ENCODE results near the gene RBM8A. TPM values are rescaled to one million over a fixed set of nuclear protein-coding genes. Genes with fewer than 3 reads are reported as not detected.
"Not testable (repeated sequence)": the region's sequence is repeated elsewhere in the genome, so short reads cannot be mapped to it uniquely, and the experiment has no call there.

RBM8A gene
- total and polyA plus RNA-seq, 7 donors, result 77.8 to 138 (median 97.9) TPM

- TF ChIP-seq POLR2A (IDR thresholded peaks at IDR 0.05) (no peak), POLR2AphosphoS5 (IDR thresholded peaks at IDR 0.05) (no peak), CTCF (IDR thresholded peaks at IDR 0.05) (no peak), EP300 (IDR thresholded peaks at IDR 0.05) (no peak)
- no peaks in the 10 kb centered on the region for H3K27me3 ChIP-seq
- H3K27ac ChIP-seq, result no peak overlapping the region
- intact Hi-C loops (cut with DNase I), result loop anchor here (2.0 kb wide), 1 partner anchor 15 kb away; no protein-coding TSS in a partner anchor
- H3K4me1 ChIP-seq, result no peaks in the 10 kb centered on the region
- peaks cover 13 to 86% (median 18%) of the 10 kb centered on the region in 4 donors for H3K36me3 ChIP-seq
- no peak overlapping the region for H3K4me3 ChIP-seq
- DNase-seq, result no peak
- no peaks in the 10 kb centered on the region for H3K9me3 ChIP-seq
Observed at GRCh38 chr1:145935708-145936107, 8.4 kb upstream of the RBM8A start.

DNA sequence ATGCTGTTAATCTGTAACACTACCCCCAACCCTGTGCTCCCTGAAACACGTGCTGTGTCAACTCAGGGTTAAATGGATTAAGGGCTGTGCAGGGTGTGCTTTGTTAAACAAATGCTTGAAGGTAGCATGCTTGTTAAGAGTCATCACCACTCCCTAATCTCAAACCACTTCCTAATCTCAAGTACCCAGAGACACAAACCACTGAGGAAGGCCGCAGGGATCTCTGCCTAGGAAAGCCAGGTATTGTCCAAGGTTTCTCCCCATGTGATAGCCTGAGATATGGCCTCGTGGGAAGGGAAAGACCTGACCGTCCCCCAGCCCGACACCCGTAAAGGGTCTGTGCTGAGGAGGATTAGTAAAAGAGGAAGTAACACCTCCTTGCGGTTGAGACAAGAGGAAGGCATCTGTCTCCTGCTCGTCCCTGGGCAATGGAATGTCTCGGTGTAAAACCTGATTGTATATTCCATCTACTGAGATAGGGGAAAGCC lies 5.3 kb upstream of the RBM8A start:
- intact Hi-C loops (cut with DNase I), result not testable (repeated sequence)
- WGBS, 2 donors, result 30 to 67% methylated on average over 9 of the region's 9 CpGs

DNA sequence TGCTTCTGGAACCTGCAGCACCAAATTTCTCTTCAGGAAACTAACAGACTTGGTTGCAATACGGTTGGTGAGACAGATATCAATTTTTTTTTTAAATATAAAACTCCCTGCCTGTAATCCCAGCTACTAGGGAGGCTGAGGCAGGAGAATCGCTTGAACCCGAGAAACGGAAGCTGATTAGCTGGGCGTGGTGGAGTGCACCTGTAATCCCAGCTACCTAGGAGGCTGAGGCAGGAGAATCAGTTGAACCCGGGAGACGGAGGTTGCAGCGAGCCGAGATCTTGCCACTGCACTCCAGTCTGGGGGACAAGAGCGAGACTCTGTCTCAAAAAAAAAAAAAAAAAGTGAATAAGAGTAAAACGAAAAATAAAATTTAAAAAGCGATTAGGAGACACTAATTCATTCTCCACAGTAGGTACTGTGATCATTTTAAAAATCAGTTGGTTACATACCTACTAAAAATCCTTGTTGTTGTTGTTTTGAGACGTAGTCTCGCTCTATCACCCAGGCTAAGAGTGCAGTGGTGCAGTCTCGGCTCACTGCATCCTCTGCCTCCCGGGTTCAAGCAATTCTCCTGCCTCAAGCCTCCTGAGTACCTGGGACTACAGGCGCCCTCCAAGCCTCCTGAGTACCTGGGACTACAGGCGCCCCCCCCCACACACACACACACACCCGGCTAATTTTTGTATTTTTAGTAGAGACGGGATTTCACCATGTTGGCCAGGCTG lies 796 bp upstream of the RBM8A start:
- H3K27me3 ChIP-seq, result no peaks in the 10 kb centered on the region
- H3K4me3 ChIP-seq, result peak overlapping the region; percentile 58 to 70 (median 66)
- intact Hi-C loops (cut with DNase I), result loop anchor here (2.0 kb wide), 1 partner anchor 33 kb away; no protein-coding TSS in a partner anchor
- peaks cover 0 to 20% (median 19%) of the 10 kb centered on the region in 4 donors for H3K4me1 ChIP-seq
- no peak for DNase-seq
- no peaks in the 10 kb centered on the region for H3K9me3 ChIP-seq
- peak overlapping the region; percentile 90 to 93 (median 92) for H3K27ac ChIP-seq
- no peak for TF ChIP-seq POLR2A (IDR thresholded peaks at IDR 0.05)
- TF ChIP-seq EP300 (IDR thresholded peaks at IDR 0.05), result no peak
- no peak for TF ChIP-seq CTCF (IDR thresholded peaks at IDR 0.05)
- no peak for TF ChIP-seq POLR2AphosphoS5 (IDR thresholded peaks at IDR 0.05)
- 54 to 60% methylated on average over 20 of the region's 20 CpGs for WGBS, 2 donors
- H3K36me3 ChIP-seq, result peaks cover 0 to 39% (median 0%) of the 10 kb centered on the region in 4 donors

More for the DNA sequence above, 5.3 kb upstream of the RBM8A start:
- DNase-seq, H3K4me1 ChIP-seq, H3K9me3 ChIP-seq, H3K4me3 ChIP-seq, H3K27ac ChIP-seq, H3K27me3 ChIP-seq: not testable (repeated sequence)
- peaks cover 11 to 65% (median 17%) of the 10 kb centered on the region in 4 donors for H3K36me3 ChIP-seq

DNA sequence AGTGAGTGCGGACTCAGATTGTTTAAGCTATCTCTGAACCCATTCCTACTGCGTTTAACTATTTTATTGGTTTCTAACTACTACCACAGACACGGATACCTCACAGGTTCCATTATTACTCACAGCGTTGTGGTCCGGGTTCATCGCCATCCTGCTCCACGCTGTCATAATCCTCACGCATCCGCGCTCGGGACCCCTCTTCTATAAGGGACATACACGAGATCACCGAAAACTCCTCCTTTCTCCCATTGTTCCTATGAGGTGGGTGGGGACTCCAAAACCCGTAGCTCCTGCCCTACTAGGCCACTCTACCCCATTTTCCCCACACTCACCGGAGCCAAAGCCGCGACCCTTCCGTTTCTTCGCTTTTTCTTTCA lies 610 bp downstream of the RBM8A start:
- intact Hi-C loops (cut with DNase I), result loop anchor here (2.0 kb wide), 1 partner anchor 34 kb away; no protein-coding TSS in a partner anchor
- 4 to 7% methylated on average over 19 of the region's 19 CpGs for WGBS, 2 donors
- H3K27me3 ChIP-seq, result no peaks in the 10 kb centered on the region

More for the DNA sequence above, 610 bp downstream of the RBM8A start:
- Histone ChIP-seq H3K4me1 (peaks cover 0 to 20% (median 19%) of the 10 kb centered on the region in 4 donors), H3K27ac (peak overlapping the region; percentile 90 to 93 (median 92)), H3K4me3 (peak overlapping the region; percentile 58 to 70 (median 66)), H3K9me3 (no peaks in the 10 kb centered on the region), H3K36me3 (peaks cover 0 to 36% (median 0%) of the 10 kb centered on the region in 4 donors)
- no peak for TF ChIP-seq CTCF (IDR thresholded peaks at IDR 0.05)
- TF ChIP-seq EP300 (IDR thresholded peaks at IDR 0.05), result no peak
- no peak for TF ChIP-seq POLR2AphosphoS5 (IDR thresholded peaks at IDR 0.05)
- TF ChIP-seq POLR2A (IDR thresholded peaks at IDR 0.05), result no peak
- no peak for DNase-seq
